ENCODE measurements around the gene C2CD3. TPM values are rescaled to one million over a fixed set of nuclear protein-coding genes. Genes with fewer than 3 reads are reported as not detected.

Gene C2CD3
- total RNA-seq, 4 donors from 2014 or later, result 5.9 to 19.1 (median 14.2) TPM

- intact Hi-C loops (cut with DNase I), result loop anchor here (10.0 kb wide), 1 partner anchor 126 kb away; no protein-coding TSS in a partner anchor
- no peaks in the 10 kb centered on the region for H3K36me3 ChIP-seq
- peaks cover 0 to 12% (median 0%) of the 10 kb centered on the region in 4 donors for H3K27me3 ChIP-seq
- H3K4me1 ChIP-seq, result peaks cover 10 to 27% (median 14%) of the 10 kb centered on the region in 3 donors
- H3K4me3 ChIP-seq, result no peak overlapping the region
- WGBS, 2 donors, result 85 to 92% methylated on average over 1 to 2 of the region's 2 CpGs
- DNase-seq, result no peak
- TF ChIP-seq CTCF (IDR thresholded peaks at IDR 0.05), result no peak
- no peak for TF ChIP-seq POLR2A (IDR thresholded peaks at IDR 0.05)
- no peak overlapping the region for H3K27ac ChIP-seq
- no peaks in the 10 kb centered on the region for H3K9me3 ChIP-seq
Measured at GRCh38 chr11:73969091-73969490, 201.7 kb downstream of the C2CD3 start.

GRCh38 chr11:73968356-73968966 is 202.3 kb downstream of the C2CD3 start:
- intact Hi-C loops (cut with DNase I), result loop anchor here (10.0 kb wide), 1 partner anchor 126 kb away; no protein-coding TSS in a partner anchor
- Histone ChIP-seq H3K27ac (no peak overlapping the region), H3K27me3 (peaks cover 0 to 12% (median 0%) of the 10 kb centered on the region in 4 donors), H3K9me3 (no peaks in the 10 kb centered on the region), H3K36me3 (no peaks in the 10 kb centered on the region), H3K4me1 (peaks cover 8 to 22% (median 8%) of the 10 kb centered on the region in 3 donors), H3K4me3 (no peak overlapping the region)
- WGBS, 2 donors, result 96 to 97% methylated on average over 14 to 15 of the region's 15 CpGs
- TF ChIP-seq POLR2A (IDR thresholded peaks at IDR 0.05) (no peak), CTCF (IDR thresholded peaks at IDR 0.05) (no peak)
- no peak for DNase-seq

GRCh38 chr11:73965764-73966121 is 205.1 kb downstream of the C2CD3 start:
- intact Hi-C loops (cut with DNase I), result loop anchor here (10.0 kb wide), 1 partner anchor 129 kb away; no protein-coding TSS in a partner anchor
- Histone ChIP-seq H3K27me3 (peaks cover 0 to 12% (median 0%) of the 10 kb centered on the region in 4 donors), H3K36me3 (no peaks in the 10 kb centered on the region), H3K9me3 (no peaks in the 10 kb centered on the region), H3K4me3 (no peak overlapping the region), H3K27ac (no peak overlapping the region), H3K4me1 (peaks cover 3 to 14% (median 5%) of the 10 kb centered on the region in 3 donors)
- 43 to 44% methylated on average over 1 to 2 of the region's 2 CpGs for WGBS, 2 donors
- TF ChIP-seq POLR2A (IDR thresholded peaks at IDR 0.05) (no peak), CTCF (IDR thresholded peaks at IDR 0.05) (no peak)
- no peak for DNase-seq

GRCh38 chr11:73965076-73965763 is 205.6 kb downstream of the C2CD3 start:
- no peak overlapping the region for H3K27ac ChIP-seq
- H3K36me3 ChIP-seq, result no peaks in the 10 kb centered on the region
- 42 to 68% methylated on average over 3 to 7 of the region's 10 CpGs for WGBS, 2 donors
- H3K9me3 ChIP-seq, result no peaks in the 10 kb centered on the region
- no peak for DNase-seq
- TF ChIP-seq CTCF (IDR thresholded peaks at IDR 0.05) (no peak), POLR2A (IDR thresholded peaks at IDR 0.05) (no peak)
- H3K4me1 ChIP-seq, result peaks cover 3 to 14% (median 5%) of the 10 kb centered on the region in 3 donors
- no peak overlapping the region for H3K4me3 ChIP-seq
- intact Hi-C loops (cut with DNase I), result loop anchor here (10.0 kb wide), 1 partner anchor 130 kb away; no protein-coding TSS in a partner anchor
- peaks cover 0 to 12% (median 0%) of the 10 kb centered on the region in 4 donors for H3K27me3 ChIP-seq

- DNase-seq, result no peak
- intact Hi-C loops (cut with DNase I), result loop anchor here (10.0 kb wide), 1 partner anchor 131 kb away; no protein-coding TSS in a partner anchor
- peaks cover 0 to 12% (median 0%) of the 10 kb centered on the region in 4 donors for H3K27me3 ChIP-seq
- H3K27ac ChIP-seq, result no peak overlapping the region
- no peak overlapping the region for H3K4me3 ChIP-seq
- no peaks in the 10 kb centered on the region for H3K36me3 ChIP-seq
- WGBS, 2 donors, result 67 to 74% methylated on average over 6 to 8 of the region's 8 CpGs
- H3K4me1 ChIP-seq, result peaks cover 3 to 14% (median 5%) of the 10 kb centered on the region in 3 donors
- no peaks in the 10 kb centered on the region for H3K9me3 ChIP-seq
- no peak for TF ChIP-seq POLR2A (IDR thresholded peaks at IDR 0.05)
- no peak for TF ChIP-seq CTCF (IDR thresholded peaks at IDR 0.05)
Measured at GRCh38 chr11:73963861-73964260, 206.9 kb downstream of the C2CD3 start.

Measured in esophagus squamous epithelium (tissue), 5 donors.